A549 (cell line): Measurements from ENCODE around the gene LMOD1. TPM values are rescaled to one million over a fixed set of nuclear protein-coding genes. Genes with fewer than 3 reads are reported as not detected.
"Not testable (repeated sequence)": the region's sequence is repeated elsewhere in the genome, so short reads cannot be mapped to it uniquely, and the experiment has no call there.

Experiments
- ATAC-seq, 2 experiments: fragments of 200-7000 bp in 1 of 2; fragments of >200 bp in 1 of 2; cut with Nextera tagmentation in 1 of 2; cut with Tn5 transposase in 1 of 2; 3 replicates each; pipeline versions ENCODE4 v1.8.0 to v1.9.1; 2018 to 2020; ENCODE audit warnings: mild to moderate bottlenecking in 1 of 2, moderate library complexity in 1 of 2
- CTCF ChIA-PET: fragments of 300-600 bp; sonication (Branson Sonifier 250); formaldehyde crosslinking; extraction: SDS; loops from one replicate; lab custom pipeline; 2021; ENCODE audit warnings: antibody characterized with exemption, inconsistent platforms; lab: Yijun Ruan, JAX
- POLR2A ChIA-PET: fragments of 350-600 bp; formaldehyde crosslinking; extraction: SDS; loops from one replicate; lab custom pipeline; 2021; ENCODE audit warnings: antibody characterized with exemption, inconsistent platforms; lab: Yijun Ruan, JAX
- DNase-seq, 2 experiments: peaks; one replicate each; pipeline versions ENCODE4 v3.0.0 to v3.0.0-alpha.2; 2011 to 2016; ENCODE audit warnings: low read depth in 1 of 2, low spot score in 1 of 2
- FAIRE-seq: peaks from 2 replicates; lab custom pipeline; 2011; peaks lifted over from hg19 to GRCh38; lab: Jason Lieb, UNC
- H3K27ac ChIP-seq, 2 experiments: fragments of >200 bp; sonication (Bioruptor Twin); formaldehyde crosslinking; 3 replicates each; pipeline ENCODE4 v1.5.1; 2016 to 2017
- H3K4me1 ChIP-seq: fragments of >200 bp; sonication (Bioruptor Twin); formaldehyde crosslinking; 3 replicates; pipeline ENCODE4 v1.6.1; 2016
- H3K4me2 ChIP-seq: fragments of >200 bp; sonication (Bioruptor Twin); formaldehyde crosslinking; 3 replicates; pipeline ENCODE4 v1.6.1; 2016
- H3K4me3 ChIP-seq: fragments of >200 bp; sonication (Bioruptor Twin); formaldehyde crosslinking; 3 replicates; pipeline ENCODE4 v1.5.1; 2016
- H3K9me3 ChIP-seq: fragments of >200 bp; sonication (Bioruptor Twin); formaldehyde crosslinking; 3 replicates; pipeline ENCODE4 v1.6.1; 2016
- BHLHE40 ChIP-seq: IDR thresholded peaks from 2 replicates; pipeline ENCODE4 v1.6.1; 2012; ENCODE audit warnings: low read depth, low read length, inconsistent platforms
- CTCF ChIP-seq: fragments of >200 bp; sonication (Bioruptor Twin); formaldehyde crosslinking; IDR thresholded peaks from 3 replicates; pipeline ENCODE4 v1.5.1; 2016
- E2F6 ChIP-seq: IDR thresholded peaks from 2 replicates; pipeline ENCODE4 v1.6.1; 2012; ENCODE audit warnings: low read depth, borderline replicate concordance
- EHMT2 ChIP-seq: fragments of 200-600 bp; sonication (generic); IDR thresholded peaks from 2 replicates; pipeline ENCODE4 v1.6.1; 2016; ENCODE audit warnings: antibody characterized with exemption, low read depth, mild to moderate bottlenecking, moderate library complexity
- ESRRA ChIP-seq: fragments of 150-350 bp; IDR thresholded peaks from 2 replicates; pipeline ENCODE4 v1.6.1; 2014; ENCODE audit warnings: mild to moderate bottlenecking, low read length, borderline replicate concordance
- HDAC2 ChIP-seq: fragments of 200-600 bp; sonication (generic); IDR thresholded peaks from 2 replicates; pipeline ENCODE4 v1.6.1; 2016
- HES2 ChIP-seq: fragments of >200 bp; sonication (Bioruptor Twin); formaldehyde crosslinking; IDR thresholded peaks from 2 replicates; pipeline ENCODE4 v1.6.1; 2016
- HEYL ChIP-seq: fragments of 250-450 bp; sonication (Bioruptor Pico); IDR thresholded peaks from 2 replicates; pipeline ENCODE4 v1.8.0; 2021; ENCODE audit warnings: mild to moderate bottlenecking, moderate library complexity
- HMGXB4 ChIP-seq: fragments of 250-450 bp; sonication (Bioruptor Pico); IDR thresholded peaks from 2 replicates; pipeline ENCODE4 v1.5.0; 2021; ENCODE audit warnings: mild to moderate bottlenecking, moderate library complexity, borderline replicate concordance
- JUN ChIP-seq, 2 experiments: fragments of >200 bp; sonication (Bioruptor Twin); formaldehyde crosslinking; IDR thresholded peaks; 2 replicates in 1 of 2; 3 replicates in 1 of 2; pipeline ENCODE4 v1.6.1; 2016 to 2017
- NFE2L2 ChIP-seq: fragments of 150-350 bp; conservative IDR thresholded peaks from 2 replicates; pipeline ENCODE4 v1.6.1; 2014; ENCODE audit warnings: low read length
- NPAS2 ChIP-seq: fragments of 250-450 bp; sonication (Bioruptor Pico); IDR thresholded peaks from 2 replicates; pipeline ENCODE4 v1.8.0; 2022; ENCODE audit warnings: mild to moderate bottlenecking, moderate library complexity, borderline replicate concordance
- POLR2A ChIP-seq: IDR thresholded peaks from 2 replicates; pipeline ENCODE4 v1.6.1; 2012; ENCODE audit warnings: mild to moderate bottlenecking, low read length
- POLR2AphosphoS2 ChIP-seq: conservative IDR thresholded peaks from 2 replicates; pipeline ENCODE4 v1.6.1; 2012; ENCODE audit warnings: low read length, improper control_type of control experiment, inconsistent platforms
- RAD21 ChIP-seq, 2 experiments: fragments of >200 bp in 1 of 2; sonication (Bioruptor Twin) in 1 of 2; formaldehyde crosslinking in 1 of 2; IDR thresholded peaks in 1 of 2; conservative IDR thresholded peaks in 1 of 2; 2 replicates in 1 of 2; 3 replicates in 1 of 2; pipeline ENCODE4 v1.6.1; 2012 to 2018; ENCODE audit warnings: inconsistent platforms in 1 of 2
- RFX5 ChIP-seq: fragments of 450-650 bp; IDR thresholded peaks from 2 replicates; pipeline ENCODE4 v1.7.1; 2014; ENCODE audit warnings: antibody characterized with exemption, mild to moderate bottlenecking, moderate library complexity
- SREBF2 ChIP-seq: fragments of 450-650 bp; IDR thresholded peaks from 2 replicates; pipeline ENCODE4 v1.6.1; 2014; ENCODE audit warnings: mild to moderate bottlenecking, moderate library complexity
- ZFP36 ChIP-seq: fragments of 450-650 bp; IDR thresholded peaks from 2 replicates; pipeline ENCODE4 v1.6.1; 2014; ENCODE audit warnings: borderline replicate concordance; ENCODE audit not compliant: partially characterized antibody
- ZSCAN20 ChIP-seq: fragments of 250-450 bp; sonication (Bioruptor Pico); IDR thresholded peaks from 2 replicates; pipeline ENCODE4 v1.8.0; 2022; ENCODE audit warnings: mild to moderate bottlenecking, moderate library complexity
- WGBS: methylation state at CpG from one replicate; pipeline ENCODE4 v1.1.6; 2017; ENCODE audit errors: missing lambda C conversion rate; 5-methylcytosine and 5-hydroxymethylcytosine counted together
- polyA plus RNA-seq, 4 experiments: library from polyadenylated mRNA; depleted of rRNA in 3 of 4; stranded (reverse); fragments of >200 nt; fragmentation: RNase III in 1 of 4; extraction: RNeasy Plus Mini Kit Qiagen cat#74134 plus additional on column Dnase treatment in 1 of 4; gene quantifications; 2 replicates in 3 of 4; 3 replicates in 1 of 4; pipeline ENCODE4 v1.2.3, GENCODE V29; 2011 to 2017
- TF ChIP-seq, protein P1 (sequence below): fragments of 450-650 bp; IDR thresholded peaks from 2 replicates; pipeline ENCODE4 v1.6.1; 2014; ENCODE audit warnings: antibody characterized with exemption

LMOD1 gene
- polyA plus RNA-seq, 2 of the 4 experiments (the other 2 are of a cell fraction) = not detected

DNA sequence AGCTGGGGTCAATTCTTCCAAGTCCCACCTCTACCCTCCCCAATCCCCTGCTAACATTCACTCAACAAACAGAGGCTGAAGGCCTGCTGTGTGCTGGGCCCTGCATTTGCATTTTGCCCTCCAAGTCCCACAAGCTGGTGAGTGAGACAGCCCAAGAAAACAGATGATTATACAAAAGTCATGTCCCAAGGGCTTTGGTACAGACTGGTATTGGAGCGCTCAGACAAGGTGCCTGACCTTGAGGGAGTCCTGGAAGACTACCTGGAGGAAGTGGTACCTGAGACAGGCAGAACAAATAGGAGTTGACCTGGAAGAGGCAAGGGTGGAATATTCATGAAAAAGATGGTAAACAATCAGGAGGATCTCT, 4.2 kb downstream of the LMOD1 start:
- TF ChIP-seq ZFP36 (peak; percentile 41), NPAS2 (CRISPR knock-in tag) (no peak)
- WGBS = 100% methylated on average over 1 of the region's 1 CpG
- ChIA-PET CTCF (interaction anchor here (1.2 to 1.4 kb wide), 2 partner anchors 30 to 47 kb away, joined by 4 to 8 read pairs; no protein-coding TSS in a partner anchor), POLR2A (no interaction called here)
- Histone ChIP-seq H3K27ac (no peak overlapping the region), H3K4me2 (no peak overlapping the region), H3K9me3 (no peaks in the 10 kb centered on the region), H3K4me1 (peaks cover 4% of the 10 kb centered on the region; the same call in 1 of the 3 replicates), H3K4me3 (no peak overlapping the region)
- FAIRE-seq = no peak
- no peak for DNase-seq
- no peak for ATAC-seq

- ChIA-PET CTCF (interaction anchor here (1.2 to 1.4 kb wide), 2 partner anchors 30 to 46 kb away, joined by 4 to 8 read pairs; no protein-coding TSS in a partner anchor), POLR2A (no interaction called here)
- FAIRE-seq = no peak
- no peak for DNase-seq
- peaks cover 4% of the 10 kb centered on the region; the same call in 1 of the 3 replicates for H3K4me1 ChIP-seq
- no peak overlapping the region for H3K27ac ChIP-seq
- no peak overlapping the region for H3K4me3 ChIP-seq
- 76% methylated on average over 18 of the region's 18 CpGs for WGBS
- H3K9me3 ChIP-seq = no peaks in the 10 kb centered on the region
- ATAC-seq = no peak
- TF ChIP-seq ZSCAN20 (CRISPR knock-in tag) (no peak), CTCF (no peak), EHMT2 (no peak), HES2 (no peak), POLR2AphosphoS2 (no peak), HEYL (CRISPR knock-in tag) (no peak), RFX5 (no peak), ESRRA (no peak), HDAC2 (no peak), BHLHE40 (no peak), E2F6 (no peak), HMGXB4 (CRISPR knock-in tag) (no peak), JUN (IDR thresholded peaks at IDR 0.05) (no peak), RAD21 (conservative IDR thresholded peaks at IDR 0.05 in 1 of 2, IDR thresholded peaks at IDR 0.05 in 1 of 2) (no peak), NFE2L2 (no peak), NPAS2 (CRISPR knock-in tag) (no peak), POLR2A (no peak), SREBF2 (no peak)
- TF ChIP-seq, protein P1, sequence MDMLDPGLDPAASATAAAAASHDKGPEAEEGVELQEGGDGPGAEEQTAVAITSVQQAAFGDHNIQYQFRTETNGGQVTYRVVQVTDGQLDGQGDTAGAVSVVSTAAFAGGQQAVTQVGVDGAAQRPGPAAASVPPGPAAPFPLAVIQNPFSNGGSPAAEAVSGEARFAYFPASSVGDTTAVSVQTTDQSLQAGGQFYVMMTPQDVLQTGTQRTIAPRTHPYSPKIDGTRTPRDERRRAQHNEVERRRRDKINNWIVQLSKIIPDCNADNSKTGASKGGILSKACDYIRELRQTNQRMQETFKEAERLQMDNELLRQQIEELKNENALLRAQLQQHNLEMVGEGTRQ = no peak
- no peak overlapping the region for H3K4me2 ChIP-seq
Observed at GRCh38 chr1:201941420-201942128, 4.8 kb downstream of the LMOD1 start.

GRCh38 chr1:201940316-201940715, 6.0 kb downstream of the LMOD1 start:
- H3K27ac ChIP-seq, POLR2A ChIA-PET, H3K9me3 ChIP-seq, H3K4me2 ChIP-seq, H3K4me1 ChIP-seq, FAIRE-seq, DNase-seq, H3K4me3 ChIP-seq: not testable (repeated sequence)
- CTCF ChIA-PET = interaction anchor here (0.6 to 3.7 kb wide), 9 partner anchors 9 to 300 kb away, joined by 3 to 19 read pairs (median 4); no protein-coding TSS in a partner anchor
- ATAC-seq = peak in 1 of 2 experiments; percentile 40; a peak in 1 of 6 replicates
- WGBS = 86% methylated on average over 10 of the region's 10 CpGs
